ENCODE data around the gene CNTROB. TPM values are rescaled to one million over a fixed set of nuclear protein-coding genes. Genes with fewer than 3 reads are reported as not detected.

Gene CNTROB
- total RNA-seq, 1 experiment from 2014 or later: 30.1 TPM

GRCh38 chr17:7955414-7956227, 23.6 kb downstream of the CNTROB start:
- no peaks in the 10 kb centered on the region for H3K4me1 ChIP-seq (ENCODE audit: insufficient read depth, low read length)
- no peak overlapping the region for H2AFZ ChIP-seq (ENCODE audit: low read length)
- DNase-seq: no peak
- no peak overlapping the region for H2BK5ac ChIP-seq (ENCODE audit: insufficient read length, low read length)
- no peak overlapping the region for H4K91ac ChIP-seq (ENCODE audit: insufficient read length, low read depth, low read length)
- no peak overlapping the region for H3K9ac ChIP-seq (ENCODE audit: extremely low read depth, insufficient read length, low read length)
- Mint-ChIP-seq H3K36me3 (ENCODE audit: insufficient read depth in 1 of 3, low read depth in 3 of 3) (no peaks in the 10 kb centered on the region), H3K4me3 (no peak overlapping the region; a peak in 1 of 5 replicates), H3K9me3 (no peaks in the 10 kb centered on the region), H3K27me3 (ENCODE audit: low read depth) (no peaks in the 10 kb centered on the region; the same call in none of the 2 replicates), H3K27ac (no peak overlapping the region), H3K4me1 (peaks cover 3 to 9% of the 10 kb centered on the region in 2 experiments; a peak in 2 of 4 replicates)
- H3K14ac ChIP-seq (ENCODE audit: insufficient read depth, low read length): no peak overlapping the region
- no peak overlapping the region for H4K8ac ChIP-seq (replicated peaks; ENCODE audit: insufficient read length, low read depth, low read length)
- H3K79me1 ChIP-seq (ENCODE audit: insufficient read depth, low read depth, low read length, poor library complexity, severe bottlenecking): no peaks in the 10 kb centered on the region
- no peak overlapping the region for H3K56ac ChIP-seq (ENCODE audit: insufficient read length, low read depth, low read length)
- H3K27me3 ChIP-seq (ENCODE audit: insufficient read depth, low read length): no peaks in the 10 kb centered on the region
- no peak overlapping the region for H3K18ac ChIP-seq (ENCODE audit: insufficient read length, low read depth, low read length)
- H4K20me1 ChIP-seq (ENCODE audit: control insufficient read depth, insufficient read depth, insufficient read length): no peaks in the 10 kb centered on the region
- H3K27ac ChIP-seq (ENCODE audit: insufficient read length, low read depth, low read length): no peak overlapping the region
- no peaks in the 10 kb centered on the region for H3K23me2 ChIP-seq (ENCODE audit: insufficient read length, low read depth, low read length, poor library complexity, severe bottlenecking)
- no CpG with 5 or more reads among the region's 13 CpGs for WGBS (ENCODE audit: extremely low coverage, insufficient read length, low lambda C conversion rate)
- H3K4me2 ChIP-seq (ENCODE audit: insufficient read depth, insufficient read length, low read length): no peak overlapping the region
- H3K23ac ChIP-seq (ENCODE audit: insufficient read length, low read depth, low read length): no peak overlapping the region
- H3K4ac ChIP-seq (ENCODE audit: low read depth, low read length): no peak overlapping the region
- H3K79me2 ChIP-seq (ENCODE audit: insufficient read depth, low read length): no peaks in the 10 kb centered on the region
- H2BK12ac ChIP-seq (ENCODE audit: insufficient read length, low read depth, low read length): no peak overlapping the region
- TF ChIP-seq, protein P1, sequence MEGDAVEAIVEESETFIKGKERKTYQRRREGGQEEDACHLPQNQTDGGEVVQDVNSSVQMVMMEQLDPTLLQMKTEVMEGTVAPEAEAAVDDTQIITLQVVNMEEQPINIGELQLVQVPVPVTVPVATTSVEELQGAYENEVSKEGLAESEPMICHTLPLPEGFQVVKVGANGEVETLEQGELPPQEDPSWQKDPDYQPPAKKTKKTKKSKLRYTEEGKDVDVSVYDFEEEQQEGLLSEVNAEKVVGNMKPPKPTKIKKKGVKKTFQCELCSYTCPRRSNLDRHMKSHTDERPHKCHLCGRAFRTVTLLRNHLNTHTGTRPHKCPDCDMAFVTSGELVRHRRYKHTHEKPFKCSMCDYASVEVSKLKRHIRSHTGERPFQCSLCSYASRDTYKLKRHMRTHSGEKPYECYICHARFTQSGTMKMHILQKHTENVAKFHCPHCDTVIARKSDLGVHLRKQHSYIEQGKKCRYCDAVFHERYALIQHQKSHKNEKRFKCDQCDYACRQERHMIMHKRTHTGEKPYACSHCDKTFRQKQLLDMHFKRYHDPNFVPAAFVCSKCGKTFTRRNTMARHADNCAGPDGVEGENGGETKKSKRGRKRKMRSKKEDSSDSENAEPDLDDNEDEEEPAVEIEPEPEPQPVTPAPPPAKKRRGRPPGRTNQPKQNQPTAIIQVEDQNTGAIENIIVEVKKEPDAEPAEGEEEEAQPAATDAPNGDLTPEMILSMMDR (conservative IDR thresholded peaks at IDR 0.05): no peak
- H4K5ac ChIP-seq (ENCODE audit: insufficient read length, low read depth, low read length): no peak overlapping the region
- H2BK120ac ChIP-seq (ENCODE audit: low read depth, low read length, poor library complexity, severe bottlenecking): no peak overlapping the region
- H2BK15ac ChIP-seq (ENCODE audit: low read depth, low read length): no peak overlapping the region
- no peak overlapping the region for H2AK5ac ChIP-seq (ENCODE audit: insufficient read length, low read length)
- no peaks in the 10 kb centered on the region for H3K9me3 ChIP-seq (ENCODE audit: control insufficient read depth, low read depth, low read length)
- H2BK20ac ChIP-seq (ENCODE audit: low read depth, low read length, poor library complexity, severe bottlenecking): no peak overlapping the region
- H3T11ph ChIP-seq (ENCODE audit: low read length): no peak overlapping the region

All from H9 (cell line).